Amniotic stem cell (primary cell): ENCODE data around the gene ARID3B.

Source experiments
- DNase-seq: peaks from one replicate; lab custom pipeline; 2025; lab: John Stamatoyannopoulos, UW

Gene ARID3B

DNA sequence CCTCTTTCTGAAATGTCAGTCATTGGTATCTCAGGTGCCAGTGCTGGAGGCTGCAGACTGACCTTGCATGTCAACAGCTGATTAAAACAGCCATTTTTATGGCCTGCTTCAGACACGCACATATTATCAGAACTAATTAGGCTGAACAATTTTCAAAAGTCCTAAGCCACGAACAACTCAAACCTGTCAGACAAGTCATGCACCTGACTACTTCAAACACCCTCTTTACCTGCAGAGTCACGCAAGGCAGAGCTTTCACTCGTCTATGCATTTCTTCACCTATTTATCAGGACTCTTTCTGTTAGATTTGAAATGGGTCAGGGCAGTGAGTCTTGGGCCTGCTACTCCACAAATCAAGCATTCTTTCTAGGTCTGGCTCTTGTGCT, 101.3 kb downstream of the ARID3B start:
- no peak for DNase-seq

GRCh38 chr15:74642734-74643664, 102.0 kb downstream of the ARID3B start:
- DNase-seq: no peak

GRCh38 chr15:74643665-74644204, 102.7 kb downstream of the ARID3B start:
- no peak for DNase-seq

GRCh38 chr15:74646480-74646879, 105.5 kb downstream of the ARID3B start:
- DNase-seq: no peak
